K562 (cell line): ENCODE data around the gene RASGRP4. TPM values are rescaled to one million over a fixed set of nuclear protein-coding genes. Genes with fewer than 3 reads are reported as not detected.

ENCODE experiments used
- ARID1B ChIP-seq: fragments of 450-650 bp; IDR thresholded peaks from 2 replicates; pipeline ENCODE4 v1.6.1; 2016; ENCODE audit warnings: antibody characterized with exemption, mild to moderate bottlenecking, inconsistent platforms
- ASH1L ChIP-seq: fragments of 450-650 bp; IDR thresholded peaks from 2 replicates; pipeline ENCODE4 v1.6.1; 2018; ENCODE audit warnings: borderline replicate concordance, mild to moderate bottlenecking, low read depth; ENCODE audit not compliant: partially characterized antibody
- CBFA2T3 ChIP-seq: fragments of 450-650 bp; IDR thresholded peaks from 2 replicates; pipeline ENCODE4 v1.6.1; 2017
- CBX5 ChIP-seq: IDR thresholded peaks from 2 replicates; pipeline ENCODE4 v1.6.1; 2014; ENCODE audit warnings: low read depth, borderline replicate concordance
- E2F3 ChIP-seq: fragments of 250-450 bp; sonication (Bioruptor Pico); IDR thresholded peaks from 2 replicates; pipeline ENCODE4 v1.4.0; 2020; ENCODE audit warnings: mild to moderate bottlenecking
- ELF2 ChIP-seq: fragments of 250-450 bp; sonication (Bioruptor Pico); IDR thresholded peaks from 2 replicates; pipeline ENCODE4 v1.5.0; 2021; ENCODE audit warnings: mild to moderate bottlenecking
- FOXM1 ChIP-seq, 2 experiments: fragments of 450-650 bp in 1 of 2; sonication (generic) in 1 of 2; formaldehyde crosslinking in 1 of 2; IDR thresholded peaks; 2 replicates each; pipeline versions ENCODE4 v1.6.1 to v1.9.0; 2017 to 2022; ENCODE audit warnings: low read depth in 2 of 2, mild to moderate bottlenecking in 2 of 2, missing genetic modification reagents in 1 of 2, moderate library complexity in 1 of 2
- GTF2A2 ChIP-seq: IDR thresholded peaks from 2 replicates; pipeline ENCODE4 v1.6.1; 2016; ENCODE audit warnings: mild to moderate bottlenecking, missing genetic modification characterization, missing compliant biosample characterization
- HEY1 ChIP-seq: fragments of 250-450 bp; sonication (Bioruptor Pico); IDR thresholded peaks from 2 replicates; pipeline ENCODE4 v1.5.0; 2020; ENCODE audit warnings: mild to moderate bottlenecking, moderate library complexity, borderline replicate concordance
- MYNN ChIP-seq, 2 experiments: sonication (generic); formaldehyde crosslinking in 1 of 2; IDR thresholded peaks; 2 replicates each; pipeline versions ENCODE4 v1.5.0 to v1.6.1; 2016 to 2020; ENCODE audit warnings: antibody characterized with exemption in 1 of 2, missing genetic modification reagents in 1 of 2
- PHF8 ChIP-seq: fragments of 200-600 bp; sonication (generic); IDR thresholded peaks from 2 replicates; pipeline ENCODE4 v1.6.1; 2012; ENCODE audit warnings: mixed run types, mild to moderate bottlenecking, inconsistent platforms, low read length, moderate library complexity, borderline replicate concordance
- PHTF2 ChIP-seq: fragments of 250-450 bp; sonication (Bioruptor Pico); IDR thresholded peaks from 2 replicates; pipeline ENCODE4 v1.5.0; 2021; ENCODE audit warnings: mild to moderate bottlenecking
- RBM39 ChIP-seq: fragments of 200-400 bp; formaldehyde crosslinking; optimal IDR thresholded peaks from 2 replicates; pipeline ENCODE3; 2018; ENCODE audit warnings: low read depth, low read length
- SP1 ChIP-seq: sonication (generic); formaldehyde crosslinking; IDR thresholded peaks from 2 replicates; pipeline ENCODE4 v1.8.1; 2022; ENCODE audit warnings: mild to moderate bottlenecking, missing genetic modification reagents
- TGIF2 ChIP-seq: sonication (generic); formaldehyde crosslinking; IDR thresholded peaks from 2 replicates; pipeline ENCODE4 v1.8.1; 2022; ENCODE audit warnings: mild to moderate bottlenecking, missing genetic modification reagents, moderate library complexity
- ZNF124 ChIP-seq: sonication (generic); formaldehyde crosslinking; IDR thresholded peaks from 2 replicates; pipeline ENCODE4 v1.8.1; 2022; ENCODE audit warnings: missing genetic modification reagents
- ZNF263 ChIP-seq: sonication (generic); formaldehyde crosslinking; IDR thresholded peaks from 2 replicates; pipeline ENCODE4 v1.8.0; 2022; ENCODE audit warnings: mild to moderate bottlenecking, missing genetic modification reagents, borderline replicate concordance
- ZNF274 ChIP-seq: IDR thresholded peaks from 2 replicates; pipeline ENCODE4 v1.6.1; 2011; ENCODE audit warnings: low read depth, mild to moderate bottlenecking, low read length, moderate library complexity, borderline replicate concordance
- ZNF277 ChIP-seq: fragments of 250-450 bp; sonication (Bioruptor Pico); IDR thresholded peaks from 2 replicates; pipeline ENCODE4 v1.8.0; 2022; ENCODE audit warnings: inconsistent platforms, mild to moderate bottlenecking, moderate library complexity, borderline replicate concordance
- ZNF311 ChIP-seq: fragments of 250-450 bp; sonication (Bioruptor Pico); IDR thresholded peaks from 2 replicates; pipeline ENCODE4 v1.4.0; 2020; ENCODE audit warnings: mild to moderate bottlenecking, moderate library complexity
- ZNF592 ChIP-seq: fragments of 450-650 bp; IDR thresholded peaks from 2 replicates; pipeline ENCODE4 v1.6.1; 2017; ENCODE audit warnings: antibody characterized with exemption, mild to moderate bottlenecking
- ZNF699 ChIP-seq: fragments of 250-450 bp; sonication (Bioruptor Pico); IDR thresholded peaks from 2 replicates; pipeline ENCODE4 v1.8.0; 2021; ENCODE audit warnings: mild to moderate bottlenecking, moderate library complexity; ENCODE audit not compliant: insufficient replicate concordance
- ZNF77 ChIP-seq: fragments of 250-450 bp; sonication (Bioruptor Pico); IDR thresholded peaks from 2 replicates; pipeline ENCODE4 v1.5.0; 2020
- ZSCAN32 ChIP-seq: fragments of 450-650 bp; formaldehyde crosslinking; IDR thresholded peaks from 2 replicates; pipeline ENCODE4 v1.4.0; 2020; ENCODE audit warnings: mild to moderate bottlenecking, moderate library complexity
- polyA plus RNA-seq, 8 experiments: library from polyadenylated mRNA; depleted of rRNA in 4 of 8; stranded (reverse) in 5 of 8; unstranded in 3 of 8; fragments of >200 nt; fragmentation: Nextera tagmentation in 2 of 8; fragmentation: Illumina TruSeq in 1 of 8; extraction: Ambion mirVana in 2 of 8; extraction: Trizol in 1 of 8; gene quantifications; 2 replicates each; pipeline versions ENCODE4 v1.2.1 to v1.2.3, GENCODE V29; 2011 to 2014; ENCODE audit warnings: inconsistent platforms in 1 of 8, missing spikeins in 1 of 8
- total RNA-seq, 7 experiments: library from RNA; depleted of rRNA in 6 of 7; stranded (reverse); fragments of >200 nt in 6 of 7; fragmentation: Illumina TruSeq in 2 of 7; extraction: Trizol in 2 of 7; gene quantifications; 2 replicates each; pipeline versions ENCODE4 v1.2.1 to v1.2.3, GENCODE V29; 2011 to 2021; ENCODE audit warnings: low replicate concordance in 1 of 7
- TF ChIP-seq, protein P1 (sequence below): sonication (generic); formaldehyde crosslinking; IDR thresholded peaks from 2 replicates; pipeline ENCODE4 v1.8.0; 2022; ENCODE audit warnings: mild to moderate bottlenecking, low read depth, missing genetic modification reagents

Gene RASGRP4
- total and polyA plus RNA-seq, 9 of the 15 experiments (the other 6 are each of a cell fraction or from before 2014, with no cell fraction given), result 0.39 to 4.6 (median 3.8) TPM

DNA sequence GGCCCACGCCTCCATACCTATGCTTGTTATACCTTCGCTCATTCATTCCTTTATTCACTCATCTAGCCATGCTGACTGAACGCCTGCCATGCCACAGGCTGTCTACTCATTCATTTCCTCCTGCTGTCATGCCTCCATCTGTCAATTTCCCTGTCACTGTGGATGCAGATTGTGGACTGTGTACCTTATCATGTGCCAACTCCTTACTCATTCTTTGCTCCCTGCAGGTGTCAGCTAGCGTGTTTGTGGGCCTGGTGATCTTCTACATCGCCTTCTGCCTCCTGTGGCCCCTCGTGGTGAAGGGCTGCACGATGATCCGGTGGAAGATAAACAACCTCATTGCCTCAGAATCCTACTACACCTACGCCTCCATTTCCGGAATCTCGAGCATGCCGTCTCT lies 55.7 kb downstream of the RASGRP4 start (continued):
- no peak for TF ChIP-seq E2F3
- no peak for TF ChIP-seq SP1
- TF ChIP-seq, protein P1, sequence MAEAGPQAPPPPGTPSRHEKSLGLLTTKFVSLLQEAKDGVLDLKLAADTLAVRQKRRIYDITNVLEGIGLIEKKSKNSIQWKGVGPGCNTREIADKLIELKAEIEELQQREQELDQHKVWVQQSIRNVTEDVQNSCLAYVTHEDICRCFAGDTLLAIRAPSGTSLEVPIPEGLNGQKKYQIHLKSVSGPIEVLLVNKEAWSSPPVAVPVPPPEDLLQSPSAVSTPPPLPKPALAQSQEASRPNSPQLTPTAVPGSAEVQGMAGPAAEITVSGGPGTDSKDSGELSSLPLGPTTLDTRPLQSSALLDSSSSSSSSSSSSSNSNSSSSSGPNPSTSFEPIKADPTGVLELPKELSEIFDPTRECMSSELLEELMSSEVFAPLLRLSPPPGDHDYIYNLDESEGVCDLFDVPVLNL (CRISPR knock-in tag), result no peak
- TF ChIP-seq ELF2 (CRISPR knock-in tag), result no peak
- TF ChIP-seq ARID1B, result peak; percentile 70
- TF ChIP-seq TGIF2 (CRISPR knock-in tag), result 0 out of 2 replicates have a peak, but pooled peaks have one; percentile 64
- TF ChIP-seq PHF8, result no peak
- TF ChIP-seq ZNF263 (CRISPR knock-in tag), result no peak
- no peak for TF ChIP-seq ZNF77 (CRISPR knock-in tag)
- TF ChIP-seq ZSCAN32 (CRISPR knock-in tag), result no peak
- TF ChIP-seq CBFA2T3, result peak; percentile 94
- TF ChIP-seq ZNF311 (CRISPR knock-in tag), result no peak
- no peak for TF ChIP-seq ZNF124 (CRISPR knock-in tag)
- no peak for TF ChIP-seq ZNF699 (CRISPR knock-in tag)
- no peak for TF ChIP-seq PHTF2 (CRISPR knock-in tag)
- TF ChIP-seq GTF2A2, result no peak
- TF ChIP-seq ASH1L, result no peak
- TF ChIP-seq ZNF274, result no peak
- TF ChIP-seq MYNN (IDR thresholded peaks at IDR 0.05), result no peak
- TF ChIP-seq MYNN (CRISPR knock-in tag; IDR thresholded peaks at IDR 0.05), result no peak
- no peak for TF ChIP-seq ZNF277 (CRISPR knock-in tag)
- no peak for TF ChIP-seq HEY1 (CRISPR knock-in tag)
- no peak for TF ChIP-seq ZNF592
- TF ChIP-seq FOXM1 (IDR thresholded peaks at IDR 0.05; ENCODE audit: low read depth), result no peak
- TF ChIP-seq FOXM1 (CRISPR knock-in tag; IDR thresholded peaks at IDR 0.05; ENCODE audit: low read depth), result no peak
- no peak for TF ChIP-seq CBX5
- no peak for TF ChIP-seq RBM39
